GM06990 (cell line): ENCODE measurements around the gene ANKRD39.

Experiments
- DNase-seq: peaks from one replicate; pipeline ENCODE4 v3.0.0-alpha.2; 2011; ENCODE audit not compliant: insufficient read length; ENCODE audit errors: extremely low read depth
- H3K27me3 ChIP-seq: replicated peaks from 2 replicates; pipeline ENCODE4 v1.6.0; 2011; ENCODE audit warnings: low read length; ENCODE audit not compliant: control insufficient read depth, insufficient read depth
- H3K36me3 ChIP-seq: 2 replicates; pipeline ENCODE4 v1.5.1; 2011; ENCODE audit warnings: low read length; ENCODE audit not compliant: control insufficient read depth, insufficient read depth
- H3K4me3 ChIP-seq: replicated peaks from 2 replicates; pipeline ENCODE4 v1.5.1; 2011; ENCODE audit warnings: low read depth, mild to moderate bottlenecking, control low read depth, low read length
- CTCF ChIP-seq: IDR thresholded peaks from 2 replicates; pipeline ENCODE4 v1.5.1; 2011; ENCODE audit warnings: low read length, control low read depth, mild to moderate bottlenecking, inconsistent platforms; ENCODE audit not compliant: insufficient read depth, poor library complexity, severe bottlenecking

The ANKRD39 gene

GRCh38 chr2:96869822-96870625 is 12.2 kb upstream of the ANKRD39 start, which contains the start of gene SEMA4C:
Gene SEMA4C (minus strand): TSS chr2:96870080. CDS start chr2:96867886, 2,194 bp downstream.
- DNase-seq = peak; percentile 46
- TF ChIP-seq CTCF = no peak
- Histone ChIP-seq H3K36me3 (peaks cover 7% of the 10 kb centered on the region), H3K27me3 (no peaks in the 10 kb centered on the region), H3K4me3 (peak within 1 kb of the TSS; percentile 63)

GRCh38 chr2:96869281-96869821 is 11.5 kb upstream of the ANKRD39 start:
- peak overlapping the region; percentile 63 for H3K4me3 ChIP-seq
- no peak for DNase-seq
- H3K27me3 ChIP-seq = no peaks in the 10 kb centered on the region
- H3K36me3 ChIP-seq = peaks cover 9% of the 10 kb centered on the region
- no peak for TF ChIP-seq CTCF

- TF ChIP-seq CTCF = peak; percentile 48
- peak; percentile 84 for DNase-seq
- Histone ChIP-seq H3K36me3 (peaks cover 11% of the 10 kb centered on the region), H3K4me3 (peak overlapping the region; percentile 63), H3K27me3 (no peaks in the 10 kb centered on the region)
Measured at GRCh38 chr2:96868555-96869280, 10.9 kb upstream of the ANKRD39 start.

- TF ChIP-seq CTCF = no peak
- Histone ChIP-seq H3K27me3 (no peaks in the 10 kb centered on the region), H3K36me3 (peaks cover 18% of the 10 kb centered on the region), H3K4me3 (peak overlapping the region; percentile 63)
- DNase-seq = no peak
Measured at GRCh38 chr2:96867756-96868554, 10.1 kb upstream of the ANKRD39 start.

GRCh38 chr2:96866986-96867755 is 9.4 kb upstream of the ANKRD39 start:
- no peaks in the 10 kb centered on the region for H3K27me3 ChIP-seq
- H3K36me3 ChIP-seq = peaks cover 18% of the 10 kb centered on the region
- H3K4me3 ChIP-seq = peak overlapping the region; percentile 63
- no peak for TF ChIP-seq CTCF
- no peak for DNase-seq
